Neural crest cell (in vitro differentiated cells): ENCODE results near the gene RYR3. TPM values are rescaled to one million over a fixed set of nuclear protein-coding genes. Genes with fewer than 3 reads are reported as not detected.

Experiments used
- DNase-seq: peaks from one replicate; pipeline ENCODE4 v3.0.0; 2021; ENCODE audit warnings: low read depth, mixed read lengths, low spot score
- H3K27ac Mint-ChIP-seq: one replicate; pipeline ENCODE4 v1.8.0; 2021; ENCODE audit warnings: mild to moderate bottlenecking, mixed read lengths; ENCODE audit not compliant: unreplicated experiment
- H3K27me3 Mint-ChIP-seq: 2 replicates; pipeline ENCODE4 v1.8.0; 2021; ENCODE audit warnings: low read depth, mild to moderate bottlenecking, mixed read lengths
- H3K36me3 Mint-ChIP-seq: 2 replicates; pipeline ENCODE4 v1.8.0; 2021; ENCODE audit warnings: low read depth, mild to moderate bottlenecking, mixed read lengths
- H3K4me1 Mint-ChIP-seq: 2 replicates; pipeline ENCODE4 v1.8.0; 2021; ENCODE audit warnings: mixed read lengths
- H3K4me3 Mint-ChIP-seq: one replicate; pipeline ENCODE4 v1.8.0; 2021; ENCODE audit warnings: mild to moderate bottlenecking, mixed read lengths
- H3K9me3 Mint-ChIP-seq: 2 replicates; pipeline ENCODE4 v1.8.0; 2021; ENCODE audit warnings: mixed read lengths
- CTCF ChIP-seq: fragments of 200-600 bp; sonication (generic); conservative IDR thresholded peaks from 2 replicates; pipeline ENCODE4 v1.5.0; 2021; ENCODE audit warnings: antibody characterized with exemption, mild to moderate bottlenecking
- total RNA-seq: library from RNA; stranded (reverse); gene quantifications from 2 replicates; pipeline ENCODE4 v1.2.1, GENCODE V29; 2021

Gene RYR3
- total RNA-seq, 1 donor from 2014 or later = 2.2 TPM

DNA sequence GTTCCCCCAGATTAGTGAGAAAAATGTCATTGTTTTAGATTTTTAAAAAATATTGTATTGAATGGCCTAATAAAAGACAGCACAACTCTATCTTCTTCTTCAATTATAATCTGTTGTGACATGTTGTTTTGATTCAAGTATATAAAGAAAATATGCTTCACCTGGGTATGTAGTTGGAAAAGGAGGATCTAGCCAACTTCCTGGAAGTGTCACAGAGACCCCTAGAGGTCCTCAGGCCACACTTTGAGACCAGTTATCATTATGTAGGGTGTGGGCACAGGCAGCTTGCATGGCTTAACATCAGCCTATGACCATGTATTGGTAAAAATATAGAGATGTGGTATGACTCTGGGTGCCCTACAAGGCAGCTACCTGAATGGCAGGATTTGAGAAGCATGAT is 14.7 kb upstream of the RYR3 start:
- Mint-ChIP-seq H3K27me3 (no peaks in the 10 kb centered on the region), H3K4me3 (no peak overlapping the region), H3K27ac (no peak overlapping the region), H3K9me3 (no peaks in the 10 kb centered on the region), H3K36me3 (no peaks in the 10 kb centered on the region), H3K4me1 (peaks cover 5% of the 10 kb centered on the region)
- TF ChIP-seq CTCF = no peak
- no peak for DNase-seq

DNA sequence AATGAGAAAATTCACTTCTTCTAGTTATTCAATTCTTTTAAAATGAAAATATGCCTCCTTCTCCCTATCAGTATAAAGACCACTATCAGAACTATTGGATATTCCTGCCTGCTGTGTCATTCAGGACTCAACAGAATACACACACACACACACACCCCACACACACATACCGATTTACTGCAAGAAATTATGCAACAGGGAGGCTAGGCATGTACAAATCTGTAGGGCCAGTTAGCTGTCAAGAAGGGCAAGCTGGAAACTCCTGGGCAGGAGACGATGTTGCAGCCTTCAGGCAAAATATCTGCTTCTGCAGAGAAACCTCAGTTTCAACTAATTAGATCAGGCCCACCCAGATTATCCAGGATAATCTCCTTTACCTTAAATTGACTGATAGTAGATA is 13.9 kb upstream of the RYR3 start:
- no peak for TF ChIP-seq CTCF
- Mint-ChIP-seq H3K4me1 (peaks cover 5% of the 10 kb centered on the region), H3K27me3 (no peaks in the 10 kb centered on the region), H3K9me3 (no peaks in the 10 kb centered on the region), H3K4me3 (no peak overlapping the region), H3K36me3 (no peaks in the 10 kb centered on the region), H3K27ac (no peak overlapping the region)
- no peak for DNase-seq

GRCh38 chr15:33298631-33299030 is 12.1 kb upstream of the RYR3 start:
- no peaks in the 10 kb centered on the region for H3K4me1 Mint-ChIP-seq
- H3K27me3 Mint-ChIP-seq = peaks cover 9% of the 10 kb centered on the region
- DNase-seq = no peak
- H3K36me3 Mint-ChIP-seq = no peaks in the 10 kb centered on the region
- no peak overlapping the region for H3K27ac Mint-ChIP-seq
- H3K9me3 Mint-ChIP-seq = peaks cover 8% of the 10 kb centered on the region
- H3K4me3 Mint-ChIP-seq = no peak overlapping the region
- TF ChIP-seq CTCF = no peak

DNA sequence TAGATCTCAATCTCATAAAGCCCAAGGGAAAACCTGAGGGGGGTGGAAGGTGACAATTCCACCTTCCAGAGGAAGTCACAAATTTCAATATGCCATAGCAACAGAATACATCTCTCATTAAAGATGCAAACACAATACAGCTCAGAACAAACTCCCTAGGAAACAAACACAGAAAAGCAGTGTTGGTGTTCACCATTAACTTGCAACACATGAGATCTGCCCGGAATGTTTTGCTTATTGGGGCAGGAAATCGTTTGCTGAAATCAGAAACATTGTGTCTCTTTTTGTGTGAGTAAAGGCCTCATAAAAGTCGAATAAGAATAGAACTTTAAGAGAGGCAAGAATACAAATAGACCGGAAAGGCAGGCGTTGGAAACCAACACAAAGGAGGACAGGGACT is 5.8 kb upstream of the RYR3 start:
- Mint-ChIP-seq H3K27ac (no peak overlapping the region), H3K9me3 (peaks cover 8% of the 10 kb centered on the region), H3K4me1 (peaks cover 17% of the 10 kb centered on the region), H3K27me3 (peaks cover 42% of the 10 kb centered on the region), H3K36me3 (no peaks in the 10 kb centered on the region), H3K4me3 (no peak overlapping the region)
- no peak for DNase-seq
- no peak for TF ChIP-seq CTCF

DNA sequence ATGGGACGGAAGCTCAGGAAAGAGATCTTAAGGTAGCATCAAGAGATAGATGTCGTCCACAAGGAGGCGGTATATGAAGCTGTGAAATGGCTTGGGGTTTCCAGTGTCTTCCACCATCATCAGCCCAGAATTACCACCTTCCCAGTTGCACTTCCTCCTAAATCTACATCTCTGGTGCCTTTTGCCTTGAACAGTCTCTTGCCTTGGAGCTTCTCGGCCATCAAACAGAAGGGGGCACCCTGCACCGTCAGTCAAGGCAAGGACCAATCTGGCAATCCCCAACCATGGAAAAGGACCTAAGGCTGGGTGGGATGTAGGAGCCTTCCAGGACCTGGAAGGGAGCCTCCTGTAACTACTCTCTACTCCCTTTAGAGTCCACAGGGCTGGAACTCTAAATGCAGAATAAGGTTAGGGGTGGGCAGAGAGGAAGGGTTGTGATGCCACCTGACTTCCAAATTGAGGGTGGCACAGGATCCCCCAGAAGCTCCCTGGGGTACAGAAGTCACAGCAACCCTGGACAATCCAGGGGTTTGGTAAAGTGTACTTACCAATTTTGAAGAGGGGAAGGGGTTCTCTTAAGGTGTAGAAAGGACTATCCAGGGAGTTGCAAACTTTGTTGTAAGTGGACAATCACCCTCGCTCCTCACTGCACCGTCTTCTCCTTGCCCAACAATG is 1.0 kb upstream of the RYR3 start:
- peaks cover 2% of the 10 kb centered on the region for H3K36me3 Mint-ChIP-seq
- H3K9me3 Mint-ChIP-seq = no peaks in the 10 kb centered on the region
- peaks cover 14% of the 10 kb centered on the region for H3K4me1 Mint-ChIP-seq
- TF ChIP-seq CTCF = no peak
- H3K4me3 Mint-ChIP-seq = peak overlapping the region; percentile 81
- H3K27me3 Mint-ChIP-seq = peaks cover 75% of the 10 kb centered on the region
- no peak overlapping the region for H3K27ac Mint-ChIP-seq
- no peak for DNase-seq
